HG02763 (cell line): ENCODE results near the gene ZMYM5.
"Not testable (repeated sequence)": the region's sequence is repeated elsewhere in the genome, so short reads cannot be mapped to it uniquely, and the experiment has no call there.

ENCODE experiments used
- ATAC-seq: cut with Tn5 transposase; IDR thresholded peaks from one replicate; pipeline ENCODE4 v1.9.1; 2021; ENCODE audit warnings: mild to moderate bottlenecking, moderate library complexity; ENCODE audit not compliant: unreplicated experiment

The ZMYM5 gene

DNA sequence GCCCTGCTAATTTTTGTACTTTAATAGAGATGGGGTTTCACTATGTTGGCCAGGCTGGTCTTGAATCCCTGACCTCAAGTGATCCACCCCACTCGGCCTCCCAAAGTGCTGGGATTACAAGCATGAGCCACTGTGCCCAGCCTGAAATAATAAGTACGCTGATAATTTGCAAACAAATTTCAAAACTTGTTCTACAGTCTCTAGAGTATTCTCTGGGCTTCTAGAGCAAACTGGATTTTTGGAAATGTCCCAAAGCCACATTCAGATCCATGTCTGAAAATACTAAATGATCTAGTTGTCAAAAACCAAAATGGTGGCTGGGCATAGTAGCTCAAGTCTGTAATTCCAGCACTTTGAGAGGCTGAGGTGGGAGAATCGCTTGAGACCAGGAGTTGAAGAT lies 40.8 kb downstream of the ZMYM5 start:
- ATAC-seq, result no peak

DNA sequence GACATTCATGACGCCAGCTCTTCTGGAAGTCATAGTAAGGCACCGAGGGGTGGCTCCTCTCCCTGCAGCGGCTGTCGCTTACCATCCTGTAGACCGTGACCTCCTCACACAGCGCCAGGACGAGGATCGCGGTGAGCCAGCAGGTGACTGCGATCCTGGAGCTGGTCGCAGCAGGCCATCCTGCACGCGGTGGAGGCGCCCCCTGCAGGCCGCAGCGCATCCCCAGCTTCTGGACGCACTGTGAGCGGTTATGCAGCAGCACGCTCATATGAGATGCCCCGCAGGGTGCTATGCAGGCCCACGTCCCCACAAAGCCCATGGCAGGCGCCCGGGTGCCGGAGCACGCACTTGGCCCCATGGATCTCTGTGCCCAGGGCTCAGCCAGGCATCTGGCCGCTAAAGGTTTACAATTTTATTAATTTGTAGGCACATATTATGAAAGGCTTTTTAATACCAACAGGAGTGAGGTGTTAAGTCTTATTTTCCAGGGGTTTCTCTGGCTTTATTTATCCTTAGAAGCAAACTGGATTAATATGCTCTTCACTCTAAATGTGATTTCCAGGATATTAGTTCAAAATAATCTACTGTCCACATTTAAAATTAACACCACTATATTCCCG lies 45.1 kb downstream of the ZMYM5 start:
- ATAC-seq, result no peak

DNA sequence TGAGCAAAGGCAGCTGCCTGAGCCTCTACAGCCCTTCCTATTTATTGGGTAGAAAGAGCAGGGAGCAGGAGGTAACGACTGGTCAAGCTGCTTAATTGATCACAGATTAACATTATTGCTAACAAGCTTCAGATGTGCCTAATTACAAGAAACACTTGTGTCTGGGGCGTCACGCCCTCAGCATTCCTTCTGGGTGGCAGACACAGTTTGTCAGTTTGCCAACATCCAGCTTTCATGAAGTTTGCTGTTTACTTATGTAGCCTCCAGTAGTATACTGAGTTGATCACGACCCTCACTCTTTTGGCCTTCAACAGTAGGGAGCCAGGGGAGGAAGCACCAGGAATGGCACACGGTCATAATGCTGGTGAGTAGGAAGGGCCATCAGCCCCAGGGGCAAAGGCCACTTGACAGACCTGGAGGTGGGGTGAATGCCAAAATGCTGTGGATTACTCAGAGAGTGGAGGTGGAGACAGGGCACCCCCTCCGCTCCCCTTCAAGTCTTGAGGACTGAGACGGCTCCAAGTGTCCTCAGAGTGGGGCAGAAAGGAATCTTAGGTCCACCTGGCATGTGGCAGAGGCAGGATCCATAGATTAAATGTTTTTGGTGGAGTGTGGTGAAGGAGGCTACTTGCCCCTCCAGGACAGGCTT lies 45.8 kb downstream of the ZMYM5 start:
- no peak for ATAC-seq

DNA sequence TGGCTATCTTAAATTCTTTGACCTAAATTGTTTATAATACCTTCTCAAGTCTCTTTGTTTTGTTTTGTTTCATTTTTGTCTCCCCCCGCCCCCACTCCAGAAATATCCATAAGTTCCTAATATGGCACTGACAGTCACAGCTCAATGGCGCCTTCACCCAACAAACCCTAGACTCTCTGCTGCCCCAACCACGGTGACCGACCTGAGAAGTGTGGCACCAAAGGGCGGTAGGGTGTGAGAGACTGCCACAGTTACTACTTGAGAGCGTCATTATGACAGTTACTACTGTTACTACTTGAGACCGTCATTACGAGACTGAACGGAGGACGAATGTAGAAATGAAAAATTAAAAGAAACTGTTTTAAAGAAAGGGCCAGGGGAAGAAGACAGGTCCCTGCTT lies 46.3 kb downstream of the ZMYM5 start:
- ATAC-seq, result no peak

DNA sequence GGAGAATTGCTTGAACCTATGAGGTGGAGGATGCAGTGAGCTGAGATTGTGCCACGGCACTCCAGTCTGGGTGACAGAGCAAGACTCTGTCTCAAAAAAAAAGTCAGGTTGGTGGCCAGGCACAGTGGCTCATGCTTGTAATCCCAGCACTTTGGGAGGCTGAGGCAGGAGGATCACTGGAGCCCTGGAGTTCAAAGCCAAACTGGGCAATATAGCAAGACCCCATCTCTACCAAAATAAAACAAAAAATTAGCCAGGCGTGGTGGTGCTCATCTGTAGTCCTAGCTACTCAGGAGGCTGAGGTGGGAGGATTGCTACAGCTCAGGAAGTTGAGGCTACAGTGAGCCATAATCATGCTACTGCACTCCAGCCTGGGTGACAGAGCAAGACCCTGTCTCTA lies 47.6 kb downstream of the ZMYM5 start:
- not testable (repeated sequence) for ATAC-seq

DNA sequence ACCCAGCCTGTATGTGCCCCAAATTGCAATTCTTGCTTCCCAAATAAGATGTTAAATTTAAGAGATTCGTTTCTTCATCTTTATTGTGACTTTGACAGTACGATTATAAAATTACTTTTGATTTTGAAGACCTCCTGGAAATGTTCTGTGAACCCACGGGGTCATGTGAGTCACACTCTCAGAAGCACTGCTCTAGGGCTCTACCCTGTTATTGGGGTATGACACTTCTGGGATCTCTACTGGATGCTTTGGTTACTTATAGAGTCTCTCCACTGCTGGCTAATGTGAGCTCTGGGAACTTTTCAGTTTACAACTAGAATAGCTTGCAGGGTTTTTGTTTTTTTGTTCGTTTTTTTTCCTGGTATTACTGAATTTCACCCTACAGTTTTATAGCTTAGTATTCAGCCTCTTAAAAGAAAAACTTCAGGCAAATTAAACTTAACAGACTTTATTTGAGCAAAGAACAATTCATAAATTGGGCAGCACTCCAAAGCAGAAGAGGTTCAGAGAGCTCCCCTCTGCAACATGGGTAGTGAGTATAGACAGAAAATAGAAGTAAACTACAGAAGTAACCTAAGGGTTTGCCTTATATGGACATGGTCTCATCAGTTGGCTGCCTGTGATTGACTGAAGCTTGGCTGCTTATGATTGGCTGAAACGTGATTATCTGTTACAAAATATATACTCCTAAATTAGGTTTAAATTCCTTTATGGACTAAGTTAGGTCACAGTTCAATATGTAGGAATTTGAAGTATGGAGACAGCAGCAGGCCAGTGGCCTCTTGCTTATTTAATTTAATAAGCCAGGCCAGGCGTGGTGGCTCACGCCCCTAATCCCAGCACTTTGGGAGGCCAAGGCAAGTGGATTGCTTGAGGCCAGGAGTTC lies 52.2 kb downstream of the ZMYM5 start:
- ATAC-seq, result no peak

DNA sequence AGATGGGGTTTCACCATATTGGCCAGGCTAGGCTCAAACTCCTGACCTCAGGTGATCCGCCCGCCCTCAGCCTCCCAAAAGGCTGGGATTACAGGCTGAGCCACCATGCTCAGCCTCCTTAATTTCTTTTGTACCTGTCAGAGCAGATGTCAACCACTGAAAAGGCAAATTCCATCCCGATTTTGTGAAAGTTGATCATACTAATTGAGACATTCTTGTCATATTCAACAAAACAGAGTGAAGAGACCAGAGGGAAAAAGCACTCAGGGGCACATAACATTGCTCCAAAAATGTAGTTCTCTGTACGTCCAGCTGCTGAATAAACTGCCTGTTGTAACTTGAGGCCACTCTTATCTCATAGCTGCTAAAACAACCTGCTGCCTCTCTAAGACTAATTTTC lies 53.3 kb downstream of the ZMYM5 start:
- ATAC-seq, result no peak

DNA sequence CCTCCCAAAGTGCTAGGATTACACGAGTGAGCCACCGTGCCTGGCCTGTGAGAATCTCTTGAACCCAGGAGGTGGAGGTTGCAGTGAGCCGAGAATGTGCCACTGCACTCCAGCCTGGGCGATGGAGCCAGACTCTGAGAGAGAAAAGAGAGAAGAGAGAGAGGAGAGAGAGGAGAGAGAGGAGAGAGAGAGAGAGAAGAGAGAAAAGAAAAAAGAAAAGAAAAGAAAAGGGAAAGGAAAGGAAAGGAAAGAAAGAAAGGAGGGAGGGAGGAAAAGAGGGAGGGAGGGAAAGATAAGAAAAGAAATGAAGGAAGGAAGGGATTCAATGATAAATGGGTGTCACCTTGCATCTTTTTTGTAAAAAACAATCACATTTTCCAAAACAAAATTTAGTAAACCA lies 57.7 kb downstream of the ZMYM5 start:
- no peak for ATAC-seq

DNA sequence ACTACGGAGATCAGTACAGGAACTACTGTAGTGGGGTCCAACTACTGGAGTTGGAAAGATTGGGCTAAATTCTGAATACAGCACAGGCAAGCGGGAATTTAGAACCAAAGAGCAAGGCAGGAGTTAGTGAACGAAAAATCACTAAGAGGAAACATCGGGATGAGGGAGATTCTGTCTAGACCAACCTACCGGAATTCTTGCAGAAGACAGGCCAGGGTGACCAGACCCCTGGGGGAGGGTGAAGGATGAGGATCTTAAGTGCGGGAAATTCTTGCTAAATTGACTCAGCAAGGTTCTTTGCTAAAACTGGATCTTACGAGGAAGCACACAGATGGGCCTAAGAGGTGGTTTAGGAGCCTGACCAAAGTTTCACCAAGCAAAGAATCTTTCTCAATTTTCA lies 67.5 kb downstream of the ZMYM5 start:
- no peak for ATAC-seq

DNA sequence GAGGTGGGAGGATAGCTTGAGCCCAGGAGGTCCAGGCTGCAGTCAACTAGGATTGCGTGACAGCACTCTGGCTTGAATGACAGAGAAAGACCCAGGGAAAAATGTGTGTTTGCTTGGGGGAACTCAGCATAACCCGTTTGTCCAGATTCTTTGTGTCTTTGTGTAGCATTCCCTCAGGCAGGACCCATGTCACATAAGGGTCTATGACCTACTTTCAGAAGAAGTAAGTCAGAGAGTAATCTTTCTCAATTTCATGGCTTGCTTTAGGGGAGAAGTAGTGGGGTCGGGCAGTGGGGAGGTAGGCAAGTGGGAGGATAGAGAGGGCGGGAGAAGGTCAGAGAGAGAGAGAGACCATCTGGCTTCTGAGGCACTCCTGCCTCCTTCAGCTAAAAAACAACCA lies 68.8 kb downstream of the ZMYM5 start:
- ATAC-seq, result no peak

DNA sequence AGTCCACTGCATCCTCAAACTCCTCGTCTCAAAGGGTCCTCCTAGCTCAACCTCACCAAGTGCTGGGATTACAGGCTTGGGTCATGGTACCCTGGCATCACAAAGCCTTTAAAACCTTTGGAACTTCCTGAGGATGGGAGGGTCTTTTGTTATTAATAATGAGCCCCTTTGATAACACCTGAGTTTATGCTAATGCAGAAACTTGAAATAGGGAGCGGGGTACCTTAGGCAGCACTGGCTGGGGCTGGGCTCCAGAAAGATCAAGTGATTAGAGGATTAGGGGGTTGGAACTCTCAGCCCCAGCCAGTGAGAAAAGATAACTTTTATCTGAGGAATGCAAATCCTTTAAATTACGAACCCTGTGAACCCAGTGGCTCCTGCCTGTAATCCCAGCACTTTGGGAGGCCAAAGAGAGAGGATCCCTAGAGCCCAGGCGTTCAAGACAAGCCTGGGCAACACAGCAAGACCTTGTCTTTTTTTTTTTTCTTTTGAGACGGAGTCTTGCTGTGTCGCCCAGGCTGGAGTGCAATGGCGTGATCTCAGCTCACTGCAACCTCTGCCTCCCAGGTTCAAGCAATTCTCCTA lies 71.4 kb downstream of the ZMYM5 start:
- no peak for ATAC-seq

DNA sequence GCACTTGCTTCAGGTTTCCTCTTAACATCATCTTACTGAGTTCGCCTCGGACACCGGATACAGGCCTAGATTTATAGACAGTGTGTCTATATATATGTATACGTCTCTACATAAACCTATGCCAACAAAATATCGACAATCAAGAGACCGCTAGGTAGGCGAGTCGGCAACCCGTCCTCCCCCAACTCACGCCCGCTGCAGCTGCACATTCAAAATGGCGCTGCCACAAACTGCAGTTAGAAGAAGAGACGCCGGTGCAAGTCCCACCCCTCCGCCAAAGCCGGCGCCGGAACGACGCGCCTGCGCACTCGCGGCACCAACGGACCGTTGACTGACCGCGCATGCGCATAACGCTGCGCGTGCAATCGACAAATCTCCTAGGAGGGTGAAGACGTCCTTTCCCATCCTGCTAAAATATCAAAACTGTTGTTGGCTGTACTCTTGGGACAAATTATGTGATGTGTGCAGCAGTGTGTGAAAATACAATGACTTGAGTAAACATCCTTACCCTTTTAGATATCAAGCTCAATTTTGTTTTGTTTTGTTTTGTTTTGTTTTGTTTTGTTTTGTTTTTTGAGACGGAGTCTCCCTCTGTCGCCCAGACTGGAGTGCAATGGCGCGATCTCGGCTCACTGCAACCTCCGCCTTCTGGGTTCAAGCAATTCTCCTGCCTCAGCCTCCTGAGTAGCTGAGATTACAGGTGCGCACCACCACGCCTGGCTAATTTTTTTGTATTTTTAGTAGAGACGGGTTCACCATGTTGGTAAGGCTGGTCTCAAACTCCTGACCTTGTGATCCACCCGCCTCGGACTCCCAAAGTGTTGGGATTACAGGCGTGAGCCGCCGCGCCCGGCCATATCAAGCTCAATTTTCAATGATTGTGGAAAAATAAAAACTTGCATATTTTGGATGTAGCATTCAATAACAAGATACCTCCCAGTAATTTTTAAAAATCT lies 80.4 kb downstream of the ZMYM5 start, which contains the start of gene PSPC1:
Gene PSPC1 (minus strand): TSS at position 219 of the 956 bp plus-strand sequence. CDS start 188 bp downstream, at position 31.
- ATAC-seq, result peak; percentile 87

DNA sequence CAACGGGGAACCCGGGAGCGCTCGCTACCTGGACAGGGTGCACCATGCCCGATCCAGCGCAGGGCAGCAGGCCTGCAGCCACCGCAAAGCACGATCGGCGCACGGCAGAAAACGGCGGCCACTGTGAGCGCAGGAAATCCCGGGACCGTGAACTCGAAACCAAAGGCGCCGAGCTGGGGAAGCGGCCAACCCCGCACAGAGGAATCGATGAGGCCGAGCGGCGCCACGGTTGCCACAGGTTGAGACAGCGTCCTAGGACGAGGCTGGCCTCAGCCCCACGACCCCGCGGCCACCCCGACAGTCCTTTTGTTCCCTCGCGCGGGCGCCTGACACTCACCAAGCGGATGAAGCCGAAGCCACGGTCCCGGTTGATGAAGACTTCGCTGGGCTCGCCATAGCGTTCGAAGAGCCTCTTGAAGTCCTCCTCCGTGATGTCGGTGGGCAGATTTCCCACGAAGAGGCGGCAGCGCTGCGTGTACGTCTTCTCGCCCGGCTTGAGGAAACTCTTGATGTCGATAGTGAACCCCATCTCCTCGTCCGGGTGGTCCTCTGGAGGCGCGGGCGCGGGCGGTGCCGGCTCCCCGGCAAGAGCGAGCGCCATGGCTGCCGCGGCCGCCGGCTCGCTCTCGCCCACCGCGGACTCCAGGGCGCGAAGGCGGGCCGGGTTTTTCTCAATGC lies 81.3 kb downstream of the ZMYM5 start:
- ATAC-seq, result peak; percentile 44

DNA sequence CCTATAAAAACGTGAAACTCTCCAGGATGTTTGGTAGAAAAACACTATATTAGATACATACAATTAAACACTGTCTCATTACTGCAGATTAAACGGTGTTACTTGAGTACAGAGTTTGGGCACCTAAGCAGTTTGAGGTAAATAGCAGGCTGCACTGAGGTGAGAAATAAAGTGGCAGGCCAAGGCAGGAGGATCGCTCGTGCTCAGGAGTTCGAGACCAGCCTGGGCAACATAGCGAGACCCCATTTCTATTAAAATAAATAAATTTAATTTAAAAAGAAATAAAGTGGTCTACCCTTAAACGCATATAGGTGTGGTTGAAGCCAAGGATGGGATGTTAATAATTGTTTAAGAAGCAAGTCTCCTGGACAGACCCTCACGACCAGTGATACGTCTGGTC lies 81.9 kb downstream of the ZMYM5 start:
- ATAC-seq, result no peak

DNA sequence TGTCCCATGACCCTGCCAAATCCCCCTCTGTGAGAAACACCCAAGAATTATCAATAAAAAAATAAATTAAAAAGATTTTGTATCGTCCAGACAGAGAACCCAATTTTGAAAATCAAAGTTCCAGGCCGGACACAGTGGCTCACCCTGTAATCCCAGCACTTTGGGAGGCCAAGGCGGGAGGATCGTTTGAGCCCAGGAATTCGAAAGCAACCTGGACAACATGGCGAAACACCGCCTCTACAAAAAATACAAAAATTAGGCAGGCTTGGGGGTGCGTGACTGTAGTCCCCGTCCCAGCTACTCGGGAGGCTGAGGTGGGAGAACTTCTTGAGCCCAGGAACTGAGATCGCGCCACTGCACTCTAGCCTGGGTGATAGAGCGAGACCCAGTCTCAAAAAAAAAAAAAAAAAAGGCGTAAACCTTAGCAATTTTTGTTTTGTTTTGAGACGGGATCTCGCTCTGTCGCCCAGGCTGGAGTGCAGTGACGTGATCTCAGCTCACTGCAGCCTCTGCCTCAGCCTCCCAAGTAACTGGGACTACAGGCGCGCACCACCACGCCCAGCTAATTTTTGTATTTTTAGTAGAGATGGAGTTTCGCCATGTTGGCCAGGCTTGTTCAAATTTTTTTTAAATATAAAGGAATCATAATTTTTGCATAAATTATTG lies 82.6 kb downstream of the ZMYM5 start:
- not testable (repeated sequence) for ATAC-seq
